Endothelial cell of umbilical vein (primary cell): ENCODE measurements around the gene ZFX. TPM values are rescaled to one million over a fixed set of nuclear protein-coding genes. Genes with fewer than 3 reads are reported as not detected.

ENCODE experiments used
- BruUV-seq: library from RNA; stranded (reverse); fragments of 400-500 nt; replicated peaks from 2 replicates; lab custom pipeline; 2021; lab: Mats Ljungman, UMichigan
- CTCF ChIA-PET: fragments of 300-600, 350-600 bp; sonication (Branson Sonifier 250); formaldehyde crosslinking; loops from one replicate; lab custom pipeline; 2021; ENCODE audit warnings: antibody characterized with exemption, inconsistent platforms; lab: Charles Lee
- POLR2A ChIA-PET: fragments of 300-600, 350-600 bp; sonication (Branson Sonifier 250); formaldehyde crosslinking; loops from one replicate; lab custom pipeline; 2021; ENCODE audit warnings: antibody characterized with exemption, inconsistent platforms; lab: Charles Lee
- DNase-seq: peaks from one replicate; pipeline ENCODE4 v3.0.0-alpha.2; 2011; ENCODE audit warnings: low read depth, low spot score
- FAIRE-seq: peaks from 2 replicates; lab custom pipeline; 2011; peaks lifted over from hg19 to GRCh38; lab: Jason Lieb, UNC
- H2AFZ ChIP-seq: 2 replicates; pipeline ENCODE4 v1.6.0; 2012; ENCODE audit warnings: low read depth, low read length, control low read depth, inconsistent platforms
- H3K27ac ChIP-seq: 2 replicates; pipeline ENCODE4 v1.5.1; 2011; ENCODE audit warnings: low read depth, mild to moderate bottlenecking, control low read depth, low read length, moderate library complexity; ENCODE audit not compliant: insufficient read depth
- H3K27me3 ChIP-seq, 2 experiments: 2 replicates each; pipeline versions ENCODE4 v1.6.0 to v1.6.1; 2011; ENCODE audit warnings: low read length in 2 of 2, mixed read lengths in 1 of 2; ENCODE audit not compliant: control insufficient read depth in 2 of 2, insufficient read depth in 2 of 2
- H3K36me3 ChIP-seq, 2 experiments: 2 replicates in 1 of 2; 3 replicates in 1 of 2; pipeline ENCODE4 v1.5.1; 2011; ENCODE audit warnings: low read length in 2 of 2, mild to moderate bottlenecking in 1 of 2, moderate library complexity in 1 of 2; ENCODE audit not compliant: control insufficient read depth in 2 of 2, insufficient read depth in 2 of 2; ENCODE audit errors: extremely low read depth in 1 of 2
- H3K4me1 ChIP-seq: 3 replicates; pipeline ENCODE4 v1.5.1; 2011; ENCODE audit warnings: mild to moderate bottlenecking, low read length; ENCODE audit not compliant: control insufficient read depth, insufficient read depth; ENCODE audit errors: extremely low read depth
- H3K4me2 ChIP-seq: 2 replicates; pipeline ENCODE4 v1.6.1; 2011; ENCODE audit warnings: low read length, control low read depth, mixed read lengths; ENCODE audit not compliant: insufficient read depth
- H3K4me3 ChIP-seq, 3 experiments: fragments of 200-600 bp in 1 of 3; sonication (generic), shearing (Covaris generic) in 1 of 3; replicated peaks in 1 of 3; 2 replicates each; pipeline ENCODE4 v1.5.1; 2011 to 2016; ENCODE audit warnings: control low read depth in 3 of 3, low read length in 3 of 3, mild to moderate bottlenecking in 2 of 3, inconsistent platforms in 1 of 3, low read depth in 1 of 3, moderate library complexity in 1 of 3; ENCODE audit not compliant: insufficient read depth in 1 of 3
- H3K79me2 ChIP-seq: 2 replicates; pipeline ENCODE4 v1.6.0; 2012; ENCODE audit warnings: low read length, inconsistent platforms; ENCODE audit not compliant: control insufficient read depth, insufficient read depth
- H3K9ac ChIP-seq: replicated peaks from 2 replicates; pipeline ENCODE3; 2011; ENCODE audit warnings: low read length, control low read depth; ENCODE audit not compliant: insufficient read depth; ENCODE audit errors: extremely low read depth
- H3K9me1 ChIP-seq: replicated peaks from 3 replicates; pipeline ENCODE4 v1.6.0; 2011; ENCODE audit warnings: mild to moderate bottlenecking, low read length; ENCODE audit not compliant: control insufficient read depth, insufficient read depth; ENCODE audit errors: extremely low read depth
- H3K9me3 ChIP-seq: replicated peaks from 2 replicates; pipeline ENCODE4 v1.5.1; 2012; ENCODE audit warnings: low read length, inconsistent platforms; ENCODE audit not compliant: control insufficient read depth, insufficient read depth
- H4K20me1 ChIP-seq: replicated peaks from 2 replicates; pipeline ENCODE3; 2011; ENCODE audit warnings: mild to moderate bottlenecking, low read length; ENCODE audit not compliant: control insufficient read depth, insufficient read depth; ENCODE audit errors: extremely low read depth
- EZH2 ChIP-seq: IDR thresholded peaks from 2 replicates; pipeline ENCODE4 v1.6.1; 2012; ENCODE audit warnings: borderline replicate concordance, low read depth, mild to moderate bottlenecking, moderate library complexity, low read length, inconsistent platforms; ENCODE audit not compliant: severe bottlenecking
- FOS ChIP-seq: IDR thresholded peaks from 2 replicates; pipeline ENCODE4 v1.6.1; 2011; ENCODE audit warnings: mild to moderate bottlenecking, low read length, moderate library complexity, borderline replicate concordance; ENCODE audit not compliant: insufficient read depth
- GATA2 ChIP-seq: IDR thresholded peaks from 2 replicates; pipeline ENCODE4 v1.7.0; 2011; ENCODE audit warnings: low read depth, mild to moderate bottlenecking, moderate library complexity, mixed read lengths, low read length; ENCODE audit not compliant: insufficient read length, insufficient read depth
- JUN ChIP-seq: IDR thresholded peaks from 2 replicates; pipeline ENCODE4 v1.6.1; 2011; ENCODE audit warnings: borderline replicate concordance, low read depth; ENCODE audit not compliant: insufficient read length, insufficient read depth
- MYC ChIP-seq: IDR thresholded peaks from one replicate; pipeline ENCODE4 v1.6.1; 2011; ENCODE audit warnings: mild to moderate bottlenecking, low read depth, low read length
- POLR2A ChIP-seq: IDR thresholded peaks from 2 replicates; pipeline ENCODE4 v1.6.1; 2012; ENCODE audit warnings: low read depth, mild to moderate bottlenecking, control low read depth, low read length
- POLR2AphosphoS5 ChIP-seq: IDR thresholded peaks from 2 replicates; pipeline ENCODE4 v1.6.1; 2012; ENCODE audit warnings: low read depth, mild to moderate bottlenecking, control low read depth, low read length, moderate library complexity; ENCODE audit not compliant: insufficient read depth
- dilution Hi-C: fragments of 300-500 bp; cut with MboI; formaldehyde crosslinking; loops from one replicate; pipeline ENCODE4 v1.15.0; 2019; ENCODE audit warnings: low sequenced_read_pairs; ENCODE audit not compliant: extremely low pct_ligation_motif_present
- intact Hi-C: fragments of 100-400 bp; cut with micrococcal nuclease; formaldehyde crosslinking; loops from one replicate; pipeline ENCODE4 v1.10.0; 2022
- polyA plus RNA-seq, 4 experiments: library from polyadenylated mRNA; depleted of rRNA in 3 of 4; stranded (reverse) in 3 of 4; unstranded in 1 of 4; fragments of >200 nt; gene quantifications; 2 replicates each; pipeline versions ENCODE4 v1.2.1 to v1.2.3, GENCODE V29; 2011 to 2012; ENCODE audit warnings: missing spikeins in 1 of 4
- total RNA-seq: library from RNA; stranded (reverse); gene quantifications from 2 replicates; pipeline ENCODE4 v1.2.3, GENCODE V29; 2021
- TF ChIP-seq, protein P1 (sequence below), 2 donors: IDR thresholded peaks; 1 replicate in 1 of 2; 2 replicates in 1 of 2; pipeline ENCODE4 v1.5.1; 2011; ENCODE audit warnings: low read length in 2 of 2, mild to moderate bottlenecking in 2 of 2, moderate library complexity in 2 of 2, control low read depth in 1 of 2, inconsistent platforms in 1 of 2, low read depth in 1 of 2; ENCODE audit not compliant: insufficient read depth in 1 of 2; ENCODE audit errors: extremely low read depth in 1 of 2
- TF ChIP-seq, protein P2 (sequence below): IDR thresholded peaks from 2 replicates; pipeline ENCODE4 v1.6.1; 2011; ENCODE audit not compliant: insufficient read depth, insufficient read length

Gene ZFX
- total and polyA plus RNA-seq, 2 donors (not counting 3 experiments of a cell fraction or from before 2014, with no cell fraction given): 11.4 to 34.1 TPM

- CTCF ChIA-PET: interaction anchor here (1.6 kb wide), 1 partner anchor 162 kb away, joined by 18 read pairs; no protein-coding TSS in a partner anchor
- BruUV-seq: no TSS peak
- H3K9me3 ChIP-seq: no peaks in the 10 kb centered on the region
- no peak overlapping the region for H2AFZ ChIP-seq
- peaks cover 0 to 6% of the 10 kb centered on the region in 2 experiments for H3K27me3 ChIP-seq
- no peak for FAIRE-seq
- no peaks in the 10 kb centered on the region for H3K79me2 ChIP-seq
- dilution Hi-C loops: no loop called here
- no peak overlapping the region for H3K9ac ChIP-seq
- intact Hi-C loops: loop anchor here (2.0 to 5.0 kb wide), 2 partner anchors 335 to 551 kb away; partner anchors contain the start of gene CXorf58
- H3K27ac ChIP-seq: no peak overlapping the region
- H3K4me1 ChIP-seq: no peaks in the 10 kb centered on the region
- no peak overlapping the region for H3K4me2 ChIP-seq
- H3K36me3 ChIP-seq: no peaks in the 10 kb centered on the region
- no peak overlapping the region for H3K4me3 ChIP-seq
- TF ChIP-seq, protein P1, sequence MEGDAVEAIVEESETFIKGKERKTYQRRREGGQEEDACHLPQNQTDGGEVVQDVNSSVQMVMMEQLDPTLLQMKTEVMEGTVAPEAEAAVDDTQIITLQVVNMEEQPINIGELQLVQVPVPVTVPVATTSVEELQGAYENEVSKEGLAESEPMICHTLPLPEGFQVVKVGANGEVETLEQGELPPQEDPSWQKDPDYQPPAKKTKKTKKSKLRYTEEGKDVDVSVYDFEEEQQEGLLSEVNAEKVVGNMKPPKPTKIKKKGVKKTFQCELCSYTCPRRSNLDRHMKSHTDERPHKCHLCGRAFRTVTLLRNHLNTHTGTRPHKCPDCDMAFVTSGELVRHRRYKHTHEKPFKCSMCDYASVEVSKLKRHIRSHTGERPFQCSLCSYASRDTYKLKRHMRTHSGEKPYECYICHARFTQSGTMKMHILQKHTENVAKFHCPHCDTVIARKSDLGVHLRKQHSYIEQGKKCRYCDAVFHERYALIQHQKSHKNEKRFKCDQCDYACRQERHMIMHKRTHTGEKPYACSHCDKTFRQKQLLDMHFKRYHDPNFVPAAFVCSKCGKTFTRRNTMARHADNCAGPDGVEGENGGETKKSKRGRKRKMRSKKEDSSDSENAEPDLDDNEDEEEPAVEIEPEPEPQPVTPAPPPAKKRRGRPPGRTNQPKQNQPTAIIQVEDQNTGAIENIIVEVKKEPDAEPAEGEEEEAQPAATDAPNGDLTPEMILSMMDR (IDR thresholded peaks at IDR 0.05; ENCODE audit: extremely low read depth in 1 of 2, insufficient read depth in 1 of 2, low read depth in 1 of 2, low read length in 2 of 2): no peak
- TF ChIP-seq POLR2AphosphoS5 (no peak), JUN (no peak), EZH2 (no peak), FOS (no peak), GATA2 (no peak), POLR2A (no peak), MYC (no peak)
- TF ChIP-seq, protein P2, sequence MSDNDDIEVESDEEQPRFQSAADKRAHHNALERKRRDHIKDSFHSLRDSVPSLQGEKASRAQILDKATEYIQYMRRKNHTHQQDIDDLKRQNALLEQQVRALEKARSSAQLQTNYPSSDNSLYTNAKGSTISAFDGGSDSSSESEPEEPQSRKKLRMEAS: no peak
- POLR2A ChIA-PET: no interaction called here
- H4K20me1 ChIP-seq: no peaks in the 10 kb centered on the region
- no peak for DNase-seq
- H3K9me1 ChIP-seq: no peaks in the 10 kb centered on the region
Observed at GRCh38 chrX:24243692-24244091, 94.2 kb downstream of the ZFX start.
